ENCODE measurements around the gene HEXIM2.
A peak's percentile ranks its signal among the peaks of the same experiment; 100 is the strongest.

DNA sequence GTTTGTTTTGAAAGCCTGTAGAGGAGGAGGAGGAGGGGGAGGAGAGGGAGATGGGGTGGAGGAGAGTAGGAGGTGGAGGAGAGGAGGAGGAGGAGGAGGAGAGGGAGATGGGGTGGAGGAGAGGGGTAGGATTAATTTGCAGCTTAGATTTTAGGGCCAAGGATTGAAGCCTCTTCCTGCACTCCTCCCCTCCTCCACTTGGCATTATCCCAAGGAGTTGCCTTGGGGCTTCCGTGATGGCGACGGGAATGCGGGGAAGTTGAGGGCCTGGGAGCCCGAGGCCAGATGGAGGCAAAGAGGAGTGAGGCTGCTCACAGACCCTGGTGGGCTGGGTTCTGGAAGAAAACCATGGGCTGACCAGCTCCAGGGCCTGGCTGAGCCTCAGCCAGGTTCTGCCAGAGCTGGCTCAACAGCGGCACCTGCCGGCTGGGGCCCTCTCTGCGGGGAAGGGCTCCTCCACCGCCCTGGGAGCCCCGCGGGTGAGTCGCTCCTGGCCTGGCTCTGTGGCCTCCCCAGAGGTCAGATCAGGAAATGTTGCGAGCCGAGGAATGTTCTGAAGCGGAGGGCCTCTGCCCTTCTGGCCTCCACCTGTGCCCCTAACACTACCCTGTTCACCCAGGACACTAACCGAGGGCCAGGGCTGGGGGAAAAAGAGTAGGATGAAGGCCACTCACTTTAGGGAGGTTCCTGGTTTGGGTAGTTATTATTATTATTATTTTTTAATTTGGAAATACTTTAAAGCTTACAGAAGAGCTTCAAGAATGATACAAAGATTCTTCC, 36.1 kb downstream of the HEXIM2 start:
- no peak for TF ChIP-seq POLR2A (IDR thresholded peaks at IDR 0.05)
- peak; percentile 95 to 99 (median 99) for TF ChIP-seq CTCF (IDR thresholded peaks at IDR 0.05 in 8 of 11, conservative IDR thresholded peaks at IDR 0.05 in 3 of 11)
